ENCODE results near the gene BBS7. TPM values are rescaled to one million over a fixed set of nuclear protein-coding genes. Genes with fewer than 3 reads are reported as not detected.

Gene BBS7
- 23.4 and 24.2 TPM in 2 replicates for total RNA-seq

GRCh38 chr4:121869841-121870822 is at the start of gene BBS7:
BBS7 (minus strand) TSS chr4:121870474; CDS start chr4:121870313, 161 bp downstream.

GRCh38 chr4:121823505-121824170 is 46.6 kb downstream of the BBS7 start, which contains the start of gene CCNA2:
CCNA2 (minus strand) TSS chr4:121823883; CDS start chr4:121823628, 255 bp downstream.

GRCh38 chr4:121800961-121801714 is 69.1 kb downstream of the BBS7 start, which contains the start of gene EXOSC9:
EXOSC9 (plus strand) TSS chr4:121801323; CDS start chr4:121801425, 102 bp downstream.

Other genes with a start within 250 kb of the BBS7 start
- gene ANXA5, start 173.5 kb downstream of the BBS7 start, total RNA-seq: 1,150 and 1,477 TPM in 2 replicates
- 0.32 and 0.78 TPM in 2 replicates for gene SMIM43, start 105.3 kb downstream of the BBS7 start, total RNA-seq
- 36.5 and 38.7 TPM in 2 replicates for gene EXOSC9, start 69.2 kb downstream of the BBS7 start, total RNA-seq
- gene CCNA2, start 46.6 kb downstream of the BBS7 start, total RNA-seq: 26.4 and 40.1 TPM in 2 replicates
- 0.11 and 0.13 TPM in 2 replicates for gene TRPC3, start 81.6 kb upstream of the BBS7 start, total RNA-seq

Data from articular chondrocyte of knee joint (primary cell).